ENCODE results near the gene PGM2.

The PGM2 gene

GRCh38 chr4:37865450-37865849 lies 39.0 kb downstream of the PGM2 start:
- Histone ChIP-seq H3K4me3 (ENCODE audit: severe bottlenecking) (no peak overlapping the region), H3K27ac (ENCODE audit: poor library complexity, severe bottlenecking) (no peak overlapping the region), H3K4me1 (ENCODE audit: insufficient read depth, poor library complexity, severe bottlenecking) (no peaks in the 10 kb centered on the region), H3K27me3 (ENCODE audit: insufficient read depth, poor library complexity, severe bottlenecking) (no peaks in the 10 kb centered on the region), H3K9me3 (ENCODE audit: severe bottlenecking) (no peaks in the 10 kb centered on the region), H3K36me3 (ENCODE audit: low read depth) (peaks cover 30% of the 10 kb centered on the region)
- ATAC-seq (ENCODE audit: low read depth) (no peak), DNase-seq (ENCODE audit: low spot score) (no peak)
- TF ChIP-seq, protein P1, sequence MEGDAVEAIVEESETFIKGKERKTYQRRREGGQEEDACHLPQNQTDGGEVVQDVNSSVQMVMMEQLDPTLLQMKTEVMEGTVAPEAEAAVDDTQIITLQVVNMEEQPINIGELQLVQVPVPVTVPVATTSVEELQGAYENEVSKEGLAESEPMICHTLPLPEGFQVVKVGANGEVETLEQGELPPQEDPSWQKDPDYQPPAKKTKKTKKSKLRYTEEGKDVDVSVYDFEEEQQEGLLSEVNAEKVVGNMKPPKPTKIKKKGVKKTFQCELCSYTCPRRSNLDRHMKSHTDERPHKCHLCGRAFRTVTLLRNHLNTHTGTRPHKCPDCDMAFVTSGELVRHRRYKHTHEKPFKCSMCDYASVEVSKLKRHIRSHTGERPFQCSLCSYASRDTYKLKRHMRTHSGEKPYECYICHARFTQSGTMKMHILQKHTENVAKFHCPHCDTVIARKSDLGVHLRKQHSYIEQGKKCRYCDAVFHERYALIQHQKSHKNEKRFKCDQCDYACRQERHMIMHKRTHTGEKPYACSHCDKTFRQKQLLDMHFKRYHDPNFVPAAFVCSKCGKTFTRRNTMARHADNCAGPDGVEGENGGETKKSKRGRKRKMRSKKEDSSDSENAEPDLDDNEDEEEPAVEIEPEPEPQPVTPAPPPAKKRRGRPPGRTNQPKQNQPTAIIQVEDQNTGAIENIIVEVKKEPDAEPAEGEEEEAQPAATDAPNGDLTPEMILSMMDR (IDR thresholded peaks at IDR 0.05; ENCODE audit: poor library complexity, severe bottlenecking): no peak

DNA sequence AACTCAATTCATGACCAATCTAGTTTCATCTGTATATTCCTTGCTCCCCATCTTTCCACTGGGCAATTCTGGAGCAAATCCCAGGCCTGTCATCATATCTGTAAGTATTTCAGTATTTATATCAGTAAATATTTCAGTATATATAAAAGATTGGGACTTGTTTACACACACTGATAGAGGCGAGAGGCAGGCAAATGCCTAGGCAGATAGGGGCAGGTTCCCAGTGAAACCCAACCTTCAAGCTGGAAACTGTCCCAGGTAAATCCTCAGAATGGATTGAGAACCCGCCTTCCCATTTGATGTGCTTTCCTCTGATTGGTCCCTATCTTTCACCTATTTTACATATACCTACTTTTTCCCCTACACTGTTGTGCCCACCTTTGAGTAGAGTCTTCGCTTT lies 40.6 kb downstream of the PGM2 start:
- Histone ChIP-seq H3K4me3 (ENCODE audit: severe bottlenecking) (no peak overlapping the region), H3K27me3 (ENCODE audit: insufficient read depth, poor library complexity, severe bottlenecking) (no peaks in the 10 kb centered on the region), H3K4me1 (ENCODE audit: insufficient read depth, poor library complexity, severe bottlenecking) (no peaks in the 10 kb centered on the region), H3K27ac (ENCODE audit: poor library complexity, severe bottlenecking) (no peak overlapping the region), H3K9me3 (ENCODE audit: severe bottlenecking) (no peaks in the 10 kb centered on the region), H3K36me3 (ENCODE audit: low read depth) (peaks cover 14% of the 10 kb centered on the region)
- TF ChIP-seq, protein P1 (IDR thresholded peaks at IDR 0.05; ENCODE audit: poor library complexity, severe bottlenecking): no peak
- ATAC-seq (ENCODE audit: low read depth): no peak
- no peak for DNase-seq (ENCODE audit: low spot score)

DNA sequence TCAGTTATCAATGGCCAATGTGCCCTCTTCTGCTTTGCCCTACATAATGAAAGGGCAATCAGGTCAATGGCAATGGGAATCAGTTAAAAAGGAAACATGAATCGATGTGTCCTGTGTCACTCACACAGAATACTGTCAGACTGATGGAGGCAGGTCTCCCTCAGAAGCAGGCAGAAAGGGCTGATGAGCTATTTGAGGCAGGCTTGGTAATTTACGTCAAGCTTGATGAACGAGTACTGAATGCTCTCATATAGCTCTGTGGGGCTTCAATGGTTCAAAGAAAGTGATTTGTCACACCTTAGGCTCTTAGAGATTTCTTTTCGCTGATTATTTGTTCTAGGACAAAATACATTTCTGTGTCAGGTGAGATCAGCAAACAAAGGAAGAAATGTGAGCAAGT lies 41.8 kb downstream of the PGM2 start:
- no peak for ATAC-seq (ENCODE audit: low read depth)
- H3K27ac ChIP-seq (ENCODE audit: poor library complexity, severe bottlenecking): no peak overlapping the region
- no peak overlapping the region for H3K4me3 ChIP-seq (ENCODE audit: severe bottlenecking)
- no peak for DNase-seq (ENCODE audit: low spot score)
- 0 out of 2 replicates have a peak, but pooled peaks cover 4% of the 10 kb centered on the region for H3K36me3 ChIP-seq (ENCODE audit: low read depth)
- TF ChIP-seq, protein P1 (IDR thresholded peaks at IDR 0.05; ENCODE audit: poor library complexity, severe bottlenecking): no peak
- no peaks in the 10 kb centered on the region for H3K9me3 ChIP-seq (ENCODE audit: severe bottlenecking)
- peaks cover 10% of the 10 kb centered on the region for H3K4me1 ChIP-seq (ENCODE audit: insufficient read depth, poor library complexity, severe bottlenecking)
- no peaks in the 10 kb centered on the region for H3K27me3 ChIP-seq (ENCODE audit: insufficient read depth, poor library complexity, severe bottlenecking)

- Histone ChIP-seq H3K9me3 (ENCODE audit: severe bottlenecking) (no peaks in the 10 kb centered on the region), H3K27me3 (ENCODE audit: insufficient read depth, poor library complexity, severe bottlenecking) (no peaks in the 10 kb centered on the region), H3K4me3 (ENCODE audit: severe bottlenecking) (no peak overlapping the region), H3K36me3 (ENCODE audit: low read depth) (no peaks in the 10 kb centered on the region), H3K27ac (ENCODE audit: poor library complexity, severe bottlenecking) (peak overlapping the region; percentile 26), H3K4me1 (ENCODE audit: insufficient read depth, poor library complexity, severe bottlenecking) (peaks cover 10% of the 10 kb centered on the region)
- TF ChIP-seq, protein P1 (IDR thresholded peaks at IDR 0.05; ENCODE audit: poor library complexity, severe bottlenecking): no peak
- no peak for DNase-seq (ENCODE audit: low spot score)
- no peak for ATAC-seq (ENCODE audit: low read depth)
Observed at GRCh38 chr4:37872310-37872988, 46.0 kb downstream of the PGM2 start.

- TF ChIP-seq, protein P1 (IDR thresholded peaks at IDR 0.05; ENCODE audit: poor library complexity, severe bottlenecking): no peak
- ATAC-seq (ENCODE audit: low read depth): peak; percentile 99
- Histone ChIP-seq H3K4me3 (ENCODE audit: severe bottlenecking) (no peak overlapping the region), H3K27me3 (ENCODE audit: insufficient read depth, poor library complexity, severe bottlenecking) (no peaks in the 10 kb centered on the region), H3K36me3 (ENCODE audit: low read depth) (no peaks in the 10 kb centered on the region), H3K27ac (ENCODE audit: poor library complexity, severe bottlenecking) (peak overlapping the region; percentile 26), H3K4me1 (ENCODE audit: insufficient read depth, poor library complexity, severe bottlenecking) (peaks cover 10% of the 10 kb centered on the region), H3K9me3 (ENCODE audit: severe bottlenecking) (no peaks in the 10 kb centered on the region)
- DNase-seq (ENCODE audit: low spot score): no peak
Observed at GRCh38 chr4:37873386-37873785, 46.9 kb downstream of the PGM2 start.
